Measurements from ENCODE around the gene PRKCG. TPM values are rescaled to one million over a fixed set of nuclear protein-coding genes. Genes with fewer than 3 reads are reported as not detected.

Gene PRKCG
- total and polyA plus RNA-seq, 2 of the 8 experiments (the other 6 are each of a cell fraction or from before 2014, with no cell fraction given) = 6.1 to 10.6 TPM

- peak overlapping the region; percentile 75; the same call in 1 of the 2 replicates for H2BK5ac ChIP-seq (ENCODE audit: low read depth, low read length)
- H2AK5ac ChIP-seq (ENCODE audit: low read depth, low read length) = peak overlapping the region; percentile 93; the same call in 1 of the 2 replicates
- H2BK15ac ChIP-seq (ENCODE audit: low read length) = peak overlapping the region; percentile 72; the same call in 1 of the 2 replicates
- H3K14ac ChIP-seq (ENCODE audit: insufficient read length) = no peak overlapping the region
- H3K23me2 ChIP-seq (ENCODE audit: low read depth, low read length) = peaks cover 22% of the 10 kb centered on the region
- no peak overlapping the region for H3K27ac ChIP-seq (ENCODE audit: low read depth, low read length)
- peaks cover 6 to 12% of the 10 kb centered on the region in 2 experiments for H4K20me1 ChIP-seq (replicated peaks in 1 of 2; ENCODE audit: control insufficient read depth in 1 of 2, insufficient read depth in 2 of 2, low read length in 2 of 2)
- no peak overlapping the region for H3K23ac ChIP-seq (ENCODE audit: insufficient read length)
- WGBS, 2 experiments (ENCODE audit: extremely low coverage in 1 of 2, insufficient coverage in 1 of 2, insufficient read length in 1 of 2, insufficient replicate concordance in 2 of 2, low coverage in 1 of 2, low lambda C conversion rate in 2 of 2, missing lambda C conversion rate in 1 of 2) = 3% methylated on average over 27 of the region's 51 CpGs; no CpG with 5 or more reads in 1 of the 2 experiments
- no peak overlapping the region for H3K4ac ChIP-seq (replicated peaks; ENCODE audit: insufficient read length, low read depth, low read length)
- peak overlapping the region; percentile 68 for H4K91ac ChIP-seq (replicated peaks; ENCODE audit: insufficient read length, low read length)
- peaks cover 6% of the 10 kb centered on the region for H3K79me1 ChIP-seq (ENCODE audit: low read depth, low read length)
- H3K9me3 ChIP-seq (ENCODE audit: insufficient read depth in 2 of 2, low read depth in 1 of 2, low read length in 1 of 2) = no peaks in the 10 kb centered on the region
- peak overlapping the region; percentile 10 for H4K5ac ChIP-seq (ENCODE audit: insufficient read length, low read depth, low read length)
- no peak overlapping the region for H3K56ac ChIP-seq (replicated peaks; ENCODE audit: insufficient read length, low read depth, low read length)
- H2BK12ac ChIP-seq (ENCODE audit: low read depth, low read length) = peak overlapping the region; percentile 90; the same call in 1 of the 2 replicates
- CTCF ChIA-PET (ENCODE audit: partially characterized antibody) = interaction anchor here (0.8 to 2.9 kb wide), 14 partner anchors 12 to 117 kb away, joined by 3 to 31 read pairs (median 5); partner anchors contain the start of gene MYADM
- H2AFZ ChIP-seq (ENCODE audit: low read length) = no peak overlapping the region; the same call in 1 of the 2 replicates
- H3K4me3 ChIP-seq (ENCODE audit: extremely low read depth in 1 of 4, insufficient read depth in 2 of 4, low read depth in 3 of 4, low read length in 4 of 4) = peak overlapping the region; percentile 57 to 72 (median 60)
- H3K79me2 ChIP-seq (ENCODE audit: control insufficient read depth in 1 of 2, insufficient read depth in 2 of 2, low read length in 2 of 2) = peaks cover 0 to 18% of the 10 kb centered on the region in 2 experiments; a peak in 3 of 4 replicates
- peak overlapping the region; percentile 72; the same call in 1 of the 2 replicates for H2BK20ac ChIP-seq (ENCODE audit: low read length)
- peaks cover 0 to 14% (median 4%) of the 10 kb centered on the region in 4 experiments; a peak in 5 of 7 replicates for H3K4me1 ChIP-seq (replicated peaks in 1 of 4; ENCODE audit: control insufficient read depth in 3 of 4, insufficient read depth in 4 of 4, low read length in 3 of 4)
- DNase-seq (ENCODE audit: low read depth in 1 of 2, low spot score in 2 of 2) = peak in 1 of 2 experiments; percentile 94
- H4K8ac ChIP-seq (ENCODE audit: extremely low read depth, insufficient read depth, low read length) = no peak overlapping the region
- H3K18ac ChIP-seq (ENCODE audit: extremely low read depth, low read length) = peak overlapping the region; percentile 95
- POLR2A ChIA-PET (ENCODE audit: partially characterized antibody) = interaction anchor here (1.0 to 2.8 kb wide), 12 partner anchors 9 to 206 kb away, joined by 3 to 17 read pairs (median 4); partner anchors contain the start of genes MYADM and PRKCG
- peak overlapping the region; percentile 16 for H2BK120ac ChIP-seq (replicated peaks; ENCODE audit: low read depth, low read length)
- peak; percentile 87 for FAIRE-seq
- H3K9ac ChIP-seq (replicated peaks in 1 of 4; ENCODE audit: extremely low read depth in 1 of 4, low read depth in 3 of 4, low read length in 3 of 4) = no peak overlapping the region
- peaks cover 0 to 23% (median 14%) of the 10 kb centered on the region in 4 experiments; a peak in 5 of 7 replicates for H3K27me3 ChIP-seq (replicated peaks in 1 of 4; ENCODE audit: control insufficient read depth in 3 of 4, extremely low read depth in 1 of 4, insufficient read depth in 3 of 4, low read length in 3 of 4)
- peaks cover 0 to 2% (median 0%) of the 10 kb centered on the region in 4 experiments; a peak in 1 of 8 replicates for H3K36me3 ChIP-seq (ENCODE audit: control insufficient read depth in 2 of 4, insufficient read depth in 4 of 4, low read length in 3 of 4)
- H3K4me2 ChIP-seq (ENCODE audit: insufficient read depth in 1 of 2, low read depth in 2 of 2, low read length in 2 of 2) = peak overlapping the region; percentile 87 to 95
- TF ChIP-seq SIX5 (IDR thresholded peaks at IDR 0.05; ENCODE audit: low read depth, low read length) (peak; percentile 97), EGR1 (IDR thresholded peaks at IDR 0.05; ENCODE audit: borderline replicate concordance, low read depth, low read length) (no peak), CTCF (IDR thresholded peaks at IDR 0.05; ENCODE audit: control extremely low read depth in 1 of 3, insufficient read depth in 1 of 3, low read depth in 1 of 3, low read length in 3 of 3) (no peak), KDM4A (IDR thresholded peaks at IDR 0.05; ENCODE audit: low read depth, low read length, severe bottlenecking) (peak; percentile 62), JUN (IDR thresholded peaks at IDR 0.05; ENCODE audit: low read depth, low read length) (no peak), ASH2L (IDR thresholded peaks at IDR 0.05; ENCODE audit: low read length) (no peak), BRCA1 (IDR thresholded peaks at IDR 0.05; ENCODE audit: low read depth, low read length) (no peak), CBX8 (IDR thresholded peaks at IDR 0.05; ENCODE audit: borderline replicate concordance, low read depth, low read length) (no peak)
Observed at GRCh38 chr19:53908106-53908934, 26.3 kb downstream of the PRKCG start.
